ENCODE data around the gene DMAC2L. TPM values are rescaled to one million over a fixed set of nuclear protein-coding genes. Genes with fewer than 3 reads are reported as not detected.
"Not testable (repeated sequence)": the region's sequence is repeated elsewhere in the genome, so short reads cannot be mapped to it uniquely, and the experiment has no call there.

DMAC2L gene
- polyA plus RNA-seq, 3 donors = 21.8 to 28.8 (median 24.1) TPM

- DNase-seq (ENCODE audit: extremely low read depth in 1 of 11, low read depth in 9 of 11, low spot score in 4 of 11) = no peak
These were observed 32.9 kb downstream of the DMAC2L start for GRCh38 chr14:50344876-50345563.

- DNase-seq (ENCODE audit: extremely low read depth in 1 of 11, low read depth in 9 of 11, low spot score in 4 of 11) = peak in 1 of 11 donors; percentile 62
These were observed 33.8 kb downstream of the DMAC2L start for GRCh38 chr14:50345846-50346422.

GRCh38 chr14:50347521-50347920 lies 35.4 kb downstream of the DMAC2L start:
- no peak for DNase-seq (ENCODE audit: extremely low read depth in 1 of 11, low read depth in 9 of 11, low spot score in 4 of 11)

GRCh38 chr14:50348933-50349332 lies 36.8 kb downstream of the DMAC2L start:
- no peak for DNase-seq (ENCODE audit: extremely low read depth in 1 of 11, low read depth in 9 of 11, low spot score in 4 of 11)

GRCh38 chr14:50350975-50351374 lies 38.9 kb downstream of the DMAC2L start:
- no peak for DNase-seq (ENCODE audit: extremely low read depth in 1 of 11, low read depth in 9 of 11, low spot score in 4 of 11)

- DNase-seq (ENCODE audit: extremely low read depth in 1 of 11, low read depth in 9 of 11, low spot score in 4 of 11) = no peak
These were observed 40.5 kb downstream of the DMAC2L start for GRCh38 chr14:50352584-50352983.

GRCh38 chr14:50353126-50353525 lies 41.0 kb downstream of the DMAC2L start:
- no peak for DNase-seq (ENCODE audit: extremely low read depth in 1 of 11, low read depth in 9 of 11, low spot score in 4 of 11)

GRCh38 chr14:50354527-50354926 lies 42.4 kb downstream of the DMAC2L start:
- no peak for DNase-seq (ENCODE audit: extremely low read depth in 1 of 11, low read depth in 9 of 11, low spot score in 4 of 11)

GRCh38 chr14:50355692-50356091 lies 43.6 kb downstream of the DMAC2L start:
- no peak for DNase-seq (ENCODE audit: extremely low read depth in 1 of 11, low read depth in 9 of 11, low spot score in 4 of 11)

- not testable (repeated sequence) for DNase-seq (ENCODE audit: extremely low read depth in 1 of 11, low read depth in 9 of 11, low spot score in 4 of 11)
These were observed 44.2 kb downstream of the DMAC2L start for GRCh38 chr14:50356283-50356682.

- no peak for DNase-seq (ENCODE audit: extremely low read depth in 1 of 11, low read depth in 9 of 11, low spot score in 4 of 11)
These were observed 45.0 kb downstream of the DMAC2L start for GRCh38 chr14:50357124-50357523.

GRCh38 chr14:50357753-50358395 lies 45.8 kb downstream of the DMAC2L start:
- DNase-seq (ENCODE audit: extremely low read depth in 1 of 11, low read depth in 9 of 11, low spot score in 4 of 11) = no peak

GRCh38 chr14:50359631-50360030 lies 47.5 kb downstream of the DMAC2L start:
- DNase-seq (ENCODE audit: extremely low read depth in 1 of 11, low read depth in 9 of 11, low spot score in 4 of 11) = no peak

GRCh38 chr14:50360093-50360492 lies 48.0 kb downstream of the DMAC2L start:
- DNase-seq (ENCODE audit: extremely low read depth in 1 of 11, low read depth in 9 of 11, low spot score in 4 of 11) = no peak

- DNase-seq (ENCODE audit: extremely low read depth in 1 of 11, low read depth in 9 of 11, low spot score in 4 of 11) = no peak
These were observed 48.7 kb downstream of the DMAC2L start for GRCh38 chr14:50360851-50361250.

GRCh38 chr14:50361473-50362403 lies 49.6 kb downstream of the DMAC2L start:
- not testable (repeated sequence) for DNase-seq (ENCODE audit: extremely low read depth in 1 of 11, low read depth in 9 of 11, low spot score in 4 of 11)

GRCh38 chr14:50362764-50363713 lies 50.9 kb downstream of the DMAC2L start:
- DNase-seq (ENCODE audit: extremely low read depth in 1 of 11, low read depth in 9 of 11, low spot score in 4 of 11) = no peak

- DNase-seq (ENCODE audit: extremely low read depth in 1 of 11, low read depth in 9 of 11, low spot score in 4 of 11) = no peak
These were observed 51.6 kb downstream of the DMAC2L start for GRCh38 chr14:50363714-50364111.
